MM.1S (cell line): ENCODE results near the gene IGFBP4.
"Not testable (repeated sequence)": the region's sequence is repeated elsewhere in the genome, so short reads cannot be mapped to it uniquely, and the experiment has no call there.

Experiments
- DNase-seq: peaks from one replicate; pipeline ENCODE4 v3.0.0-alpha.2; 2015
- H2AFZ ChIP-seq: fragments of 300-600 bp; sonication (generic); 2 replicates; pipeline ENCODE4 v1.6.0; 2016; ENCODE audit warnings: antibody characterized with exemption, low read length
- H3F3A ChIP-seq: fragments of 300-600 bp; sonication (generic); 2 replicates; pipeline ENCODE4 v1.6.1; 2016; ENCODE audit warnings: mild to moderate bottlenecking, antibody characterized with exemption, low read length, moderate library complexity, mixed read lengths; ENCODE audit not compliant: insufficient read depth
- H3K27ac ChIP-seq: fragments of 300-600 bp; sonication (generic); 2 replicates; pipeline ENCODE4 v1.5.1; 2016; ENCODE audit warnings: mild to moderate bottlenecking, low read length
- H3K27me3 ChIP-seq: fragments of 300-600 bp; sonication (generic); replicated peaks from 2 replicates; pipeline ENCODE4 v1.6.0; 2016; ENCODE audit warnings: low read length; ENCODE audit not compliant: insufficient read depth
- H3K36me3 ChIP-seq: fragments of 300-600 bp; sonication (generic); replicated peaks from 2 replicates; pipeline ENCODE4 v1.6.1; 2016; ENCODE audit warnings: mild to moderate bottlenecking, low read length, mixed read lengths; ENCODE audit not compliant: insufficient read depth
- H3K4me1 ChIP-seq: fragments of 300-600 bp; sonication (generic); 2 replicates; pipeline ENCODE4 v1.6.1; 2016; ENCODE audit warnings: low read length, mixed read lengths
- H3K4me2 ChIP-seq: fragments of 300-600 bp; sonication (generic); 2 replicates; pipeline ENCODE4 v1.6.0; 2016; ENCODE audit warnings: low read depth, low read length
- H3K4me3 ChIP-seq: fragments of 300-600 bp; sonication (generic); 2 replicates; pipeline ENCODE4 v1.5.1; 2016; ENCODE audit warnings: low read length, mixed read lengths
- H3K79me2 ChIP-seq: fragments of 300-600 bp; sonication (generic); 2 replicates; pipeline ENCODE4 v1.6.1; 2016; ENCODE audit warnings: mixed run types, low read length, mixed read lengths
- H3K9ac ChIP-seq: fragments of 300-600 bp; sonication (generic); 2 replicates; pipeline ENCODE4 v1.6.1; 2016; ENCODE audit warnings: low read length, mixed read lengths
- H3K9me2 ChIP-seq: fragments of 300-600 bp; sonication (generic); replicated peaks from 2 replicates; pipeline ENCODE4 v1.6.1; 2016; ENCODE audit warnings: mild to moderate bottlenecking, low read length, mixed read lengths; ENCODE audit not compliant: insufficient read depth
- H3K9me3 ChIP-seq: fragments of 300-600 bp; sonication (generic); replicated peaks from 2 replicates; pipeline ENCODE4 v1.6.1; 2016; ENCODE audit warnings: mild to moderate bottlenecking, low read length, mixed read lengths; ENCODE audit not compliant: insufficient read depth
- H4K20me1 ChIP-seq: fragments of 300-600 bp; sonication (generic); 2 replicates; pipeline ENCODE4 v1.6.1; 2016; ENCODE audit warnings: mild to moderate bottlenecking, low read length, moderate library complexity, mixed read lengths; ENCODE audit not compliant: insufficient read depth
- EZH2 ChIP-seq: fragments of 300-600 bp; sonication (generic); optimal IDR thresholded peaks from 2 replicates; pipeline ENCODE3; 2017; ENCODE audit warnings: low read depth, mild to moderate bottlenecking, antibody characterized with exemption, low read length, mixed read lengths
- EZH2phosphoT487 ChIP-seq: fragments of 300-600 bp; sonication (generic); IDR thresholded peaks from 2 replicates; pipeline ENCODE4 v1.6.1; 2018; ENCODE audit warnings: antibody characterized with exemption, low read length
- TF ChIP-seq, protein P1 (sequence below): fragments of 300-600 bp; sonication (generic); IDR thresholded peaks from 2 replicates; pipeline ENCODE4 v1.5.1; 2016; ENCODE audit warnings: antibody characterized with exemption, low read length, mixed read lengths

The IGFBP4 gene

GRCh38 chr17:40411821-40412220, 31.4 kb upstream of the IGFBP4 start:
- TF ChIP-seq, protein P1, sequence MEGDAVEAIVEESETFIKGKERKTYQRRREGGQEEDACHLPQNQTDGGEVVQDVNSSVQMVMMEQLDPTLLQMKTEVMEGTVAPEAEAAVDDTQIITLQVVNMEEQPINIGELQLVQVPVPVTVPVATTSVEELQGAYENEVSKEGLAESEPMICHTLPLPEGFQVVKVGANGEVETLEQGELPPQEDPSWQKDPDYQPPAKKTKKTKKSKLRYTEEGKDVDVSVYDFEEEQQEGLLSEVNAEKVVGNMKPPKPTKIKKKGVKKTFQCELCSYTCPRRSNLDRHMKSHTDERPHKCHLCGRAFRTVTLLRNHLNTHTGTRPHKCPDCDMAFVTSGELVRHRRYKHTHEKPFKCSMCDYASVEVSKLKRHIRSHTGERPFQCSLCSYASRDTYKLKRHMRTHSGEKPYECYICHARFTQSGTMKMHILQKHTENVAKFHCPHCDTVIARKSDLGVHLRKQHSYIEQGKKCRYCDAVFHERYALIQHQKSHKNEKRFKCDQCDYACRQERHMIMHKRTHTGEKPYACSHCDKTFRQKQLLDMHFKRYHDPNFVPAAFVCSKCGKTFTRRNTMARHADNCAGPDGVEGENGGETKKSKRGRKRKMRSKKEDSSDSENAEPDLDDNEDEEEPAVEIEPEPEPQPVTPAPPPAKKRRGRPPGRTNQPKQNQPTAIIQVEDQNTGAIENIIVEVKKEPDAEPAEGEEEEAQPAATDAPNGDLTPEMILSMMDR = no peak
- no peak for TF ChIP-seq EZH2
- no peak for TF ChIP-seq EZH2phosphoT487

GRCh38 chr17:40412880-40413279, 30.4 kb upstream of the IGFBP4 start:
- peaks cover 13% of the 10 kb centered on the region for H3K36me3 ChIP-seq

More at GRCh38 chr17:40411821-40412220, 31.4 kb upstream of the IGFBP4 start:
- DNase-seq = no peak
- Histone ChIP-seq H3K27me3 (no peaks in the 10 kb centered on the region), H4K20me1 (no peaks in the 10 kb centered on the region), H3K79me2 (peaks cover 59% of the 10 kb centered on the region), H3K9ac (no peak overlapping the region), H3K4me2 (no peak overlapping the region), H3K9me2 (no peaks in the 10 kb centered on the region), H3F3A (peaks cover 8% of the 10 kb centered on the region; the same call in 1 of the 2 replicates), H3K36me3 (peaks cover 19% of the 10 kb centered on the region), H2AFZ (no peak overlapping the region), H3K4me1 (peaks cover 12% of the 10 kb centered on the region; the same call in 1 of the 2 replicates), H3K4me3 (no peak overlapping the region), H3K9me3 (no peaks in the 10 kb centered on the region), H3K27ac (no peak overlapping the region)

GRCh38 chr17:40414312-40414711, 28.9 kb upstream of the IGFBP4 start:
- H3K4me2 ChIP-seq, DNase-seq, H3K9me2 ChIP-seq, H3K27ac ChIP-seq, H3K4me3 ChIP-seq, H3K27me3 ChIP-seq, H3K9ac ChIP-seq, H4K20me1 ChIP-seq, H2AFZ ChIP-seq, H3K9me3 ChIP-seq: not testable (repeated sequence)
- Histone ChIP-seq H3F3A (peaks cover 11% of the 10 kb centered on the region; the same call in 1 of the 2 replicates), H3K36me3 (peaks cover 13% of the 10 kb centered on the region), H3K79me2 (peaks cover 68% of the 10 kb centered on the region), H3K4me1 (peaks cover 12% of the 10 kb centered on the region; the same call in 1 of the 2 replicates)

More at GRCh38 chr17:40412880-40413279, 30.4 kb upstream of the IGFBP4 start:
- Histone ChIP-seq H3K4me2 (no peak overlapping the region), H2AFZ (no peak overlapping the region), H3F3A (peaks cover 11% of the 10 kb centered on the region; the same call in 1 of the 2 replicates), H3K27me3 (no peaks in the 10 kb centered on the region), H3K9me3 (no peaks in the 10 kb centered on the region), H3K27ac (no peak overlapping the region), H4K20me1 (no peaks in the 10 kb centered on the region), H3K4me1 (peaks cover 12% of the 10 kb centered on the region; the same call in 1 of the 2 replicates), H3K79me2 (peaks cover 68% of the 10 kb centered on the region), H3K9ac (no peak overlapping the region), H3K9me2 (no peaks in the 10 kb centered on the region), H3K4me3 (no peak overlapping the region)
- DNase-seq = no peak
- TF ChIP-seq, protein P1 = no peak
- TF ChIP-seq EZH2 (no peak), EZH2phosphoT487 (no peak)

- Histone ChIP-seq H3K79me2 (peaks cover 62% of the 10 kb centered on the region), H3K27me3 (no peaks in the 10 kb centered on the region), H3K9ac (no peak overlapping the region), H3K9me3 (no peaks in the 10 kb centered on the region), H3K36me3 (peaks cover 13% of the 10 kb centered on the region), H3K4me2 (peak overlapping the region; percentile 81; the same call in 1 of the 2 replicates), H3F3A (peaks cover 9% of the 10 kb centered on the region; the same call in 1 of the 2 replicates), H3K4me3 (no peak overlapping the region), H3K4me1 (peaks cover 12% of the 10 kb centered on the region; the same call in 1 of the 2 replicates), H3K27ac (no peak overlapping the region), H3K9me2 (no peaks in the 10 kb centered on the region), H4K20me1 (no peaks in the 10 kb centered on the region), H2AFZ (no peak overlapping the region)
- TF ChIP-seq, protein P1 = peak; percentile 61
- no peak for TF ChIP-seq EZH2phosphoT487
- DNase-seq = peak; percentile 59
Measured at GRCh38 chr17:40415390-40415789, 27.9 kb upstream of the IGFBP4 start.
